Measurements from ENCODE around the gene SOX12.

- no peak for TF ChIP-seq CTCF (IDR thresholded peaks at IDR 0.05)
- TF ChIP-seq POLR2A (IDR thresholded peaks at IDR 0.05) = no peak
Observed at GRCh38 chr20:313402-313801, 11.9 kb upstream of the SOX12 start.

All from breast epithelium (tissue), 3 donors.